Upper lobe of left lung (tissue), 6 donors: ENCODE measurements around the gene PRAME. TPM values are rescaled to one million over a fixed set of nuclear protein-coding genes. Genes with fewer than 3 reads are reported as not detected.
"Not testable (repeated sequence)": the region's sequence is repeated elsewhere in the genome, so short reads cannot be mapped to it uniquely, and the experiment has no call there.

ENCODE experiments used
- ATAC-seq, 2 donors: fragments of 200-7000 bp; cut with Tn5 transposase; one replicate each; pipeline ENCODE4 v1.9.1; 2022; ENCODE audit warnings: mild to moderate bottlenecking in 2 of 2, moderate library complexity in 2 of 2; ENCODE audit not compliant: low FRiP score in 2 of 2
- DNase-seq, 2 donors: peaks; one replicate each; pipeline ENCODE4 v3.0.0-alpha.2; 2019 to 2020
- H3K27ac ChIP-seq, 4 donors: fragments of 200-600 bp; sonication (generic); one replicate each; pipeline ENCODE4 v1.5.1; 2016 to 2019
- H3K27me3 ChIP-seq, 4 donors: fragments of 200-600 bp; sonication (generic); one replicate each; pipeline ENCODE4 v1.5.1; 2017 to 2019
- H3K36me3 ChIP-seq, 4 donors: fragments of 200-600 bp; sonication (generic); one replicate each; pipeline ENCODE4 v1.5.1; 2016 to 2019
- H3K4me1 ChIP-seq, 4 donors: fragments of 200-600 bp; sonication (generic); one replicate each; pipeline ENCODE4 v1.5.1; 2018 to 2019
- H3K4me3 ChIP-seq, 4 donors: fragments of 200-600 bp; sonication (generic); one replicate each; pipeline ENCODE4 v1.5.1; 2017 to 2019; ENCODE audit warnings: mild to moderate bottlenecking in 2 of 4, moderate library complexity in 1 of 4
- H3K9me3 ChIP-seq, 4 donors: fragments of 200-600 bp; sonication (generic); one replicate each; pipeline ENCODE4 v1.5.1; 2018 to 2019
- CTCF ChIP-seq, 6 experiments: fragments of 450-650 bp in 4 of 6; fragments of 200-600 bp in 2 of 6; sonication (generic) in 2 of 6; IDR thresholded peaks; one replicate each; pipeline ENCODE4 v1.5.1; 2016 to 2019; ENCODE audit warnings: antibody characterized with exemption in 6 of 6
- EP300 ChIP-seq, 4 donors: sonication (generic); formaldehyde crosslinking; IDR thresholded peaks; one replicate each; pipeline ENCODE4 v1.5.1; 2017; ENCODE audit warnings: antibody characterized with exemption in 4 of 4, control low read depth in 2 of 4
- POLR2A ChIP-seq, 4 donors: fragments of 450-650 bp; IDR thresholded peaks; one replicate each; pipeline ENCODE4 v1.5.1; 2016 to 2017; ENCODE audit warnings: antibody characterized with exemption in 4 of 4, mild to moderate bottlenecking in 2 of 4
- POLR2AphosphoS5 ChIP-seq, 2 donors: sonication (generic); formaldehyde crosslinking; IDR thresholded peaks; one replicate each; pipeline ENCODE4 v1.5.1; 2017; ENCODE audit warnings: antibody characterized with exemption in 2 of 2
- WGBS, 2 donors: methylation state at CpG; one replicate each; pipeline ENCODE4 v1.1.5; 2017 to 2018; 5-methylcytosine and 5-hydroxymethylcytosine counted together
- total RNA-seq, 6 donors: library from RNA; depleted of rRNA in 4 of 6; stranded (reverse); fragments of >200 nt in 4 of 6; gene quantifications; one replicate each; pipeline versions ENCODE4 v1.1.0 to v1.2.1, GENCODE V29; 2016 to 2021
- donor health status: DM: no; HTN: no; CAD: no; lungs with moderate emphysema.
- donor health status: DM: no; HTN: yes; CAD: no; lungs with severe emphysema.

The PRAME gene
- total RNA-seq, 6 donors from 2014 or later, result 1.3 to 3.5 TPM; not detected in 4

DNA sequence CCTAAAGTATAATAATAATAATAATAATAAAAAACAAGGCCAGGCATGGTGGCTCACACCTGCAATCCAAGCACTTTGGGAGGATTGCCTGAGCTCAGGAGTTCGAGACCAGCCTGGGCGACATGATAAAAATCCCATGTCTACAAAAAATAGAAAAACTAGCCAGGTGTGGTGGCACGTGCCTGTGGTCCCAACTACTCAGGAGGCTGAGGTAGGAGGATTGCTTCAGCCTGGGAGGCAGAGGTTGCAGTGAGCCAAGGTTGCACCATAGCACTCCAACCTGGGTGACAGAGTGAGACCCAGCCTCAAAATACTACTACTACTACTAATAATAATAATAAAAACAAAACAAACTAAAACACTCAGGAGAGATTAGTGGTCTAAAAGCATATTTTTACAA is 23.4 kb downstream of the PRAME start:
- Histone ChIP-seq H3K9me3 (no peaks in the 10 kb centered on the region), H3K4me1 (no peaks in the 10 kb centered on the region), H3K27me3 (no peaks in the 10 kb centered on the region), H3K4me3 (no peak overlapping the region), H3K27ac (no peak overlapping the region), H3K36me3 (no peaks in the 10 kb centered on the region)
- TF ChIP-seq EP300 (IDR thresholded peaks at IDR 0.05) (no peak), POLR2A (IDR thresholded peaks at IDR 0.05) (no peak), CTCF (IDR thresholded peaks at IDR 0.05) (no peak), POLR2AphosphoS5 (IDR thresholded peaks at IDR 0.05) (no peak)
- WGBS, 2 donors, result 84 to 96% methylated on average over 3 of the region's 3 CpGs
- no peak for ATAC-seq
- DNase-seq, result no peak

DNA sequence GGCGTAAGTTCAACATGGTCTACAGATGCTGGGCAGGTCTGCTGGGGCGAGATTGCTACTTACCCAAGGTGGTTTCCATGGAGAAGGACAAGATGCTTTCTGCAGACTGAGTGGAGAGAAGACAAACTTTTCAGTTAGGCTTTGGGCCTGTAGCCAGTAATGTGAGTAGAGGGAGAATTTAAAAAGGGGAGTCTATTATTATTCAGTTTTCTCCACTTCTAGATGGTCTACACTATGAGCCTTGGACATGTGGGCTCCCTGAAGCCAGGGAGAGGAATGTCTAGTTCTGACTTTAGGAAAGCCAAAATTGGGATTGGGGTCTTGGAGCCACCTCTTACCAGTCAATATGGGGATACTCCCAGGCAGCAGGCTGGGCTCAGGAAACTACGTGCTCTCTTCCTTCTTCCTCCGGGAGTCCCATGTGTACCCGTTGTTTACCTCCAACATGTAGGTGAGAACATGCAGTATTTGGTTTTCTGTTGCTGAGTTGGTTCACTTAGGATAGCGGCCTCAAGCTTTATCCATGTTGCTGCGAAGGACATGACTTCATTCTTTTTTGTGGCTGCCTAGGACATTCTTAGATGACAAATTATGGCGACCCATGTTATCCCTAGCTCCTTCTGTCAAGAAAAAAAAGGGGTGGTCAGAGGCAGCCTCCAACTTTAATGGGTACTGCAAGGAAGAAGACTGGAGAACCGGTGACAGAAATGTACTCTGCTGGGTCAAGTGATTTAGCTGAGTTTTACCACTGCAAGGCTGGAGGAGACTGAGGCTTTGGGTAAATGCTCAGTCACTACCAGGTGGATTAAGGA is 24.3 kb downstream of the PRAME start:
- H3K4me3 ChIP-seq, result no peak overlapping the region
- H3K9me3 ChIP-seq, result no peaks in the 10 kb centered on the region
- H3K36me3 ChIP-seq, result no peaks in the 10 kb centered on the region
- no peaks in the 10 kb centered on the region for H3K27me3 ChIP-seq
- 81 to 85% methylated on average over 9 of the region's 9 CpGs for WGBS, 2 donors
- DNase-seq (no peak), ATAC-seq (no peak)
- no peaks in the 10 kb centered on the region for H3K4me1 ChIP-seq
- no peak overlapping the region for H3K27ac ChIP-seq
- TF ChIP-seq EP300 (IDR thresholded peaks at IDR 0.05) (no peak), POLR2AphosphoS5 (IDR thresholded peaks at IDR 0.05) (no peak), POLR2A (IDR thresholded peaks at IDR 0.05) (no peak), CTCF (IDR thresholded peaks at IDR 0.05) (no peak)

GRCh38 chr22:22533863-22534262 is 25.2 kb downstream of the PRAME start:
- no peak for TF ChIP-seq CTCF (IDR thresholded peaks at IDR 0.05)
- no peak for TF ChIP-seq POLR2A (IDR thresholded peaks at IDR 0.05)
- no peak for TF ChIP-seq POLR2AphosphoS5 (IDR thresholded peaks at IDR 0.05)
- TF ChIP-seq EP300 (IDR thresholded peaks at IDR 0.05), result no peak
- H3K36me3 ChIP-seq, result no peaks in the 10 kb centered on the region
- no peaks in the 10 kb centered on the region for H3K9me3 ChIP-seq
- 70 to 80% methylated on average over 5 of the region's 5 CpGs for WGBS, 2 donors
- no peak for ATAC-seq
- H3K27ac ChIP-seq, result no peak overlapping the region
- no peak for DNase-seq
- no peaks in the 10 kb centered on the region for H3K4me1 ChIP-seq
- H3K4me3 ChIP-seq, result no peak overlapping the region
- H3K27me3 ChIP-seq, result no peaks in the 10 kb centered on the region

DNA sequence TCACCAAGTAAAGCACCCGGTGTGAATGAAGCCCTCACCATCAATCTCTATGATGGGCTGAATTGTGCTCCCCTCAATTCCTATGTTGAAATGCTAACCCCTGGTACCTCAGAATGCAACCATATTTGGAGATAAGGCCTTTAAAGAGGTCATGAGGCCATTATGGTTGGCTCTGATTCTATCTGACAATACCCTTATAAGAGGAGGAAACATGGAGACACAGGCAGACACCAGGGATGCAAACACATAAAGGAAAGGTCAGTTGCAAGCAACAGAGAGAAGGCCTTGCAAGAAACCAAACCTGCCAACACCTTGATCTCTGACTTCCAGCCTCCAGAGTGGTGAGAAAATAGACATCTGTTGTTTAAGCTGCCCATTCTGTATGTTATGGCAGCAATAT is 25.6 kb downstream of the PRAME start:
- no peak for TF ChIP-seq EP300 (IDR thresholded peaks at IDR 0.05)
- no peak for TF ChIP-seq CTCF (IDR thresholded peaks at IDR 0.05)
- TF ChIP-seq POLR2AphosphoS5 (IDR thresholded peaks at IDR 0.05), result no peak
- no peak for TF ChIP-seq POLR2A (IDR thresholded peaks at IDR 0.05)
- no peaks in the 10 kb centered on the region for H3K36me3 ChIP-seq
- H3K4me1 ChIP-seq, result no peaks in the 10 kb centered on the region
- H3K9me3 ChIP-seq, result no peaks in the 10 kb centered on the region
- H3K4me3 ChIP-seq, result no peak overlapping the region
- ATAC-seq (no peak), DNase-seq (no peak)
- no peaks in the 10 kb centered on the region for H3K27me3 ChIP-seq
- H3K27ac ChIP-seq, result no peak overlapping the region
- WGBS, 2 donors, result 100% methylated on average over 1 of the region's 1 CpG

GRCh38 chr22:22532547-22533071 is 26.5 kb downstream of the PRAME start:
- H3K4me3 ChIP-seq, H3K27me3 ChIP-seq, H3K4me1 ChIP-seq, H3K9me3 ChIP-seq, H3K36me3 ChIP-seq, ATAC-seq, H3K27ac ChIP-seq, DNase-seq: not testable (repeated sequence)
- 84 to 96% methylated on average over 12 of the region's 12 CpGs for WGBS, 2 donors
